Kidney (tissue), 14 donors: ENCODE data around the gene TM9SF3. TPM values are rescaled to one million over a fixed set of nuclear protein-coding genes. Genes with fewer than 3 reads are reported as not detected.

Experiments
- DNase-seq, 5 donors: peaks; one replicate each; pipeline ENCODE4 v3.0.0-alpha.2; 2013 to 2020
- FAIRE-seq: peaks from 2 replicates; lab custom pipeline; 2012; peaks lifted over from hg19 to GRCh38; lab: Jason Lieb, UNC
- H3K27ac ChIP-seq, 2 donors: one replicate each; pipeline ENCODE4 v1.7.0; 2013; ENCODE audit warnings: low read depth in 2 of 2, low read length in 2 of 2, inconsistent platforms in 1 of 2
- H3K27me3 ChIP-seq: one replicate; pipeline ENCODE4 v1.7.1; 2013; ENCODE audit warnings: low read length, inconsistent platforms; ENCODE audit not compliant: control insufficient read depth, insufficient read depth
- H3K36me3 ChIP-seq, 3 donors: one replicate each; pipeline versions ENCODE4 v1.7.0 to v1.7.1; 2013; ENCODE audit warnings: low read length in 3 of 3, control low read depth in 1 of 3, inconsistent platforms in 1 of 3; ENCODE audit not compliant: insufficient read depth in 3 of 3, control insufficient read depth in 2 of 3
- H3K4me1 ChIP-seq, 3 donors: one replicate each; pipeline versions ENCODE4 v1.7.0 to v1.7.1; 2013; ENCODE audit warnings: low read length in 3 of 3, inconsistent platforms in 1 of 3, low read depth in 1 of 3; ENCODE audit not compliant: control insufficient read depth in 2 of 3, insufficient read depth in 2 of 3
- H3K4me3 ChIP-seq, 3 donors: one replicate each; pipeline versions ENCODE4 v1.7.0 to v1.8.1; 2013; ENCODE audit warnings: low read length in 3 of 3, control low read depth in 1 of 3, inconsistent platforms in 1 of 3
- H3K9ac ChIP-seq, 3 donors: one replicate each; pipeline versions ENCODE4 v1.7.0 to v1.7.1; 2013; ENCODE audit warnings: low read length in 3 of 3, control low read depth in 1 of 3, inconsistent platforms in 1 of 3
- H3K9me3 ChIP-seq, 3 donors: one replicate each; pipeline versions ENCODE4 v1.7.0 to v1.7.1; 2013; ENCODE audit warnings: low read length in 3 of 3, control low read depth in 1 of 3, inconsistent platforms in 1 of 3; ENCODE audit not compliant: control insufficient read depth in 2 of 3, insufficient read depth in 1 of 3
- CTCF ChIP-seq: IDR thresholded peaks from 3 replicates; pipeline ENCODE4 v1.5.1; 2012; ENCODE audit warnings: mild to moderate bottlenecking, moderate library complexity, borderline replicate concordance; ENCODE audit not compliant: insufficient read depth; ENCODE audit errors: extremely low read depth
- intact Hi-C: fragments of 100-400 bp; cut with DNase I; formaldehyde crosslinking; loops from one replicate; pipeline ENCODE4 v1.11.1; 2022
- polyA plus RNA-seq: library from polyadenylated mRNA; stranded (reverse); fragments of 350-450 nt; fragmentation: Illumina TruSeq; extraction: RNeasy Lipid Tissue Mini Kit (QIAGEN cat#74804); gene quantifications from one replicate; pipeline ENCODE4 v1.2.3, GENCODE V29; 2014; ENCODE audit warnings: low read depth, low replicate concordance; ENCODE audit not compliant: insufficient read depth
- total RNA-seq: library from RNA; stranded (reverse); fragmentation: NEBNext Ultra II Directional; extraction: Animal tissue kit (Norgen Biotek cat#: 25700); gene quantifications from one replicate; pipeline ENCODE4 v1.2.1, GENCODE V29; 2021
- donor health status: control.
- donor health status: control.
- donor health status: control.
- donor health status: control.
- donor health status: control.
- donor health status: DM: yes; HTN: yes; CAD: no.
- donor health status: Normal renal cell carcinoma (clear cell type).

TM9SF3 gene
- total and polyA plus RNA-seq, 2 donors from 2014 or later = 42.7 to 144 TPM

- TF ChIP-seq CTCF = no peak
- H3K9ac ChIP-seq = no peak overlapping the region
- H3K36me3 ChIP-seq = no peaks in the 10 kb centered on the region
- no peaks in the 10 kb centered on the region for H3K9me3 ChIP-seq
- H3K27me3 ChIP-seq = no peaks in the 10 kb centered on the region
- no peak for DNase-seq
- intact Hi-C loops = no loop called here
- no peak overlapping the region for H3K4me3 ChIP-seq
- H3K27ac ChIP-seq = no peak overlapping the region
- no peaks in the 10 kb centered on the region for H3K4me1 ChIP-seq
- FAIRE-seq = no peak
These were observed 112.9 kb downstream of the TM9SF3 start for GRCh38 chr10:96473866-96474265.

GRCh38 chr10:96470116-96470743 lies 116.6 kb downstream of the TM9SF3 start:
- Histone ChIP-seq H3K27ac (no peak overlapping the region), H3K4me1 (no peaks in the 10 kb centered on the region), H3K36me3 (no peaks in the 10 kb centered on the region), H3K9ac (no peak overlapping the region), H3K9me3 (no peaks in the 10 kb centered on the region), H3K4me3 (no peak overlapping the region), H3K27me3 (no peaks in the 10 kb centered on the region)
- peak; percentile 23 to 41 (median 29) for DNase-seq
- intact Hi-C loops = no loop called here
- FAIRE-seq = no peak
- TF ChIP-seq CTCF = peak; percentile 31

- Histone ChIP-seq H3K9ac (no peak overlapping the region), H3K4me3 (no peak overlapping the region), H3K27ac (no peak overlapping the region), H3K36me3 (no peaks in the 10 kb centered on the region), H3K9me3 (no peaks in the 10 kb centered on the region), H3K4me1 (no peaks in the 10 kb centered on the region), H3K27me3 (no peaks in the 10 kb centered on the region)
- intact Hi-C loops = no loop called here
- DNase-seq (peak in 2 of 5 donors; percentile 11 to 45), FAIRE-seq (no peak)
- no peak for TF ChIP-seq CTCF
These were observed 118.0 kb downstream of the TM9SF3 start for GRCh38 chr10:96468845-96469244.

Other genes starting within 250 kb of the TM9SF3 start
- gene OPALIN, start 228.0 kb downstream of the TM9SF3 start, total RNA-seq = not detected
- not detected for gene OPALIN, start 228.0 kb downstream of the TM9SF3 start, polyA plus RNA-seq
- 0.98 TPM for gene TLL2, start 73.1 kb downstream of the TM9SF3 start, total RNA-seq
- 0.39 TPM for gene TLL2, start 73.1 kb downstream of the TM9SF3 start, polyA plus RNA-seq
- gene PIK3AP1, start 133.5 kb upstream of the TM9SF3 start, total RNA-seq = 28.4 TPM
- 6.5 TPM for gene PIK3AP1, start 133.5 kb upstream of the TM9SF3 start, polyA plus RNA-seq
- 48.5 TPM for gene LCOR, start 245.3 kb upstream of the TM9SF3 start, total RNA-seq
- gene LCOR, start 245.3 kb upstream of the TM9SF3 start, polyA plus RNA-seq = 2.8 TPM